CD4-positive, alpha-beta memory T cell (primary cell): ENCODE data around the gene UQCC3. TPM values are rescaled to one million over a fixed set of nuclear protein-coding genes. Genes with fewer than 3 reads are reported as not detected.

Experiments used
- CTCF ChIA-PET: fragments of 350-600 bp; sonication (Branson Sonifier 250); formaldehyde crosslinking; loops from one replicate; lab custom pipeline; 2021; ENCODE audit warnings: inconsistent platforms; ENCODE audit not compliant: partially characterized antibody; lab: Charles Lee
- POLR2A ChIA-PET: fragments of 350-600 bp; sonication (Branson Sonifier 250); formaldehyde crosslinking; loops from one replicate; lab custom pipeline; 2021; ENCODE audit not compliant: partially characterized antibody; lab: Charles Lee
- DNase-seq, 5 donors: peaks; one replicate each; pipeline versions ENCODE4 v3.0.0 to v3.0.0-alpha.2; 2020 to 2022; ENCODE audit warnings: mixed read lengths in 1 of 5
- H3K27ac ChIP-seq: one replicate; pipeline ENCODE4 v1.7.0; 2013; ENCODE audit warnings: low read depth, low read length
- H3K27me3 ChIP-seq: 2 replicates; pipeline ENCODE4 v1.7.0; 2013; ENCODE audit warnings: mild to moderate bottlenecking, low read length, moderate library complexity; ENCODE audit not compliant: insufficient read depth
- H3K36me3 ChIP-seq: 2 replicates; pipeline ENCODE4 v1.7.0; 2013; ENCODE audit warnings: mild to moderate bottlenecking, low read length, moderate library complexity; ENCODE audit not compliant: insufficient read depth
- H3K4me1 ChIP-seq: 2 replicates; pipeline ENCODE4 v1.7.0; 2013; ENCODE audit warnings: mild to moderate bottlenecking, low read length, moderate library complexity; ENCODE audit not compliant: insufficient read depth
- H3K4me3 ChIP-seq, 2 donors: one replicate each; pipeline ENCODE4 v1.7.0; 2013; ENCODE audit warnings: low read length in 2 of 2, mild to moderate bottlenecking in 1 of 2
- H3K9me3 ChIP-seq, 2 donors: one replicate each; pipeline ENCODE4 v1.7.0; 2013; ENCODE audit warnings: low read length in 2 of 2, control low read depth in 1 of 2; ENCODE audit not compliant: control insufficient read depth in 1 of 2
- H3K27ac Mint-ChIP-seq, 7 donors: one replicate each; pipeline ENCODE4 v1.8.0; 2020 to 2021; ENCODE audit warnings: mixed read lengths in 7 of 7, mild to moderate bottlenecking in 6 of 7, inconsistent platforms in 3 of 7, moderate library complexity in 3 of 7
- H3K27me3 Mint-ChIP-seq, 2 donors: one replicate each; pipeline ENCODE4 v1.8.0; 2020 to 2021; ENCODE audit warnings: mixed read lengths in 2 of 2
- H3K36me3 Mint-ChIP-seq, 2 donors: one replicate each; pipeline ENCODE4 v1.8.0; 2020 to 2021; ENCODE audit warnings: mixed read lengths in 2 of 2, inconsistent platforms in 1 of 2, mild to moderate bottlenecking in 1 of 2
- H3K4me1 Mint-ChIP-seq, 4 donors: one replicate each; pipeline ENCODE4 v1.8.0; 2020 to 2021; ENCODE audit warnings: mixed read lengths in 4 of 4, mild to moderate bottlenecking in 1 of 4
- H3K4me3 Mint-ChIP-seq, 8 donors: one replicate each; pipeline ENCODE4 v1.8.0; 2020 to 2021; ENCODE audit warnings: mixed read lengths in 8 of 8, mild to moderate bottlenecking in 7 of 8, moderate library complexity in 6 of 8, inconsistent platforms in 3 of 8
- H3K9me3 Mint-ChIP-seq, 8 donors: one replicate each; pipeline ENCODE4 v1.8.0; 2020 to 2021; ENCODE audit warnings: mixed read lengths in 8 of 8, mild to moderate bottlenecking in 5 of 8, inconsistent platforms in 3 of 8, moderate library complexity in 1 of 8
- intact Hi-C: fragments of 100-400 bp; cut with micrococcal nuclease; formaldehyde crosslinking; loops from one replicate; pipeline ENCODE4 v1.15.1; 2023
- polyA plus RNA-seq, 2 donors: library from polyadenylated mRNA; unstranded; fragments of 300-500 nt; fragmentation: Illumina TruSeq; gene quantifications; one replicate each; pipeline ENCODE4 v1.2.3, GENCODE V29; 2021
- total RNA-seq, 2 experiments: library from RNA; stranded (reverse); gene quantifications; one replicate each; pipeline ENCODE4 v1.2.3, GENCODE V29; 2021

The UQCC3 gene
- total and polyA plus RNA-seq, 4 experiments from 2014 or later = 7.2 to 12.1 (median 9.6) TPM

GRCh38 chr11:62709247-62710000 is 38.0 kb downstream of the UQCC3 start:
- Mint-ChIP-seq H3K9me3 (no peaks in the 10 kb centered on the region), H3K27me3 (no peaks in the 10 kb centered on the region), H3K36me3 (peaks cover 13 to 47% of the 10 kb centered on the region in 2 donors), H3K27ac (peak overlapping the region; percentile 93 to 99 (median 99)), H3K4me3 (peak overlapping the region; percentile 90 to 98 (median 94)), H3K4me1 (peaks cover 35 to 73% (median 54%) of the 10 kb centered on the region in 4 donors)
- Histone ChIP-seq H3K4me1 (peaks cover 72% of the 10 kb centered on the region), H3K4me3 (peak overlapping the region; percentile 77 to 80), H3K27ac (peak overlapping the region; percentile 97), H3K36me3 (peaks cover 19% of the 10 kb centered on the region), H3K27me3 (no peaks in the 10 kb centered on the region), H3K9me3 (no peaks in the 10 kb centered on the region)
- intact Hi-C loops = loop anchor here (1.0 to 2.0 kb wide), 11 partner anchors 18 to 147 kb away; partner anchors contain the start of genes C11orf98, CSKMT, GANAB and HNRNPUL2
- peak; percentile 97 to 99 (median 97) for DNase-seq
- POLR2A ChIA-PET = interaction anchor here (0.6 to 14.3 kb wide), 40 partner anchors 8 to 307 kb away, joined by 3 to 283 read pairs (median 6); partner anchors contain the start of genes B3GAT3, C11orf98, CSKMT and EEF1G
- CTCF ChIA-PET = interaction anchor here (0.6 to 3.0 kb wide), 11 partner anchors 11 to 285 kb away, joined by 3 to 11 read pairs (median 3); partner anchors contain the start of genes C11orf98, CSKMT, HNRNPUL2 and SLC3A2

- POLR2A ChIA-PET = interaction anchor here (0.6 to 14.3 kb wide), 31 partner anchors 12 to 307 kb away, joined by 3 to 283 read pairs (median 11); partner anchors contain the start of genes B3GAT3, C11orf98, CSKMT and EEF1G
- CTCF ChIA-PET = interaction anchor here (0.6 to 3.0 kb wide), 8 partner anchors 12 to 285 kb away, joined by 3 to 11 read pairs (median 3); partner anchors contain the start of genes SLC3A2, TAF6L, TMEM179B and TTC9C
- no peak for DNase-seq
- intact Hi-C loops = no loop called here
- peak overlapping the region; percentile 97 for H3K27ac ChIP-seq
- peak overlapping the region; percentile 90 to 98 (median 94) for H3K4me3 Mint-ChIP-seq
- peaks cover 75% of the 10 kb centered on the region for H3K4me1 ChIP-seq
- peaks cover 35 to 78% (median 54%) of the 10 kb centered on the region in 4 donors for H3K4me1 Mint-ChIP-seq
- no peaks in the 10 kb centered on the region for H3K9me3 ChIP-seq
- H3K27ac Mint-ChIP-seq = peak overlapping the region; percentile 93 to 99 (median 99)
- H3K36me3 ChIP-seq = peaks cover 23% of the 10 kb centered on the region
- H3K9me3 Mint-ChIP-seq = no peaks in the 10 kb centered on the region
- peak overlapping the region; percentile 77 to 80 for H3K4me3 ChIP-seq
- H3K27me3 ChIP-seq = no peaks in the 10 kb centered on the region
- no peaks in the 10 kb centered on the region for H3K27me3 Mint-ChIP-seq
- peaks cover 16 to 51% of the 10 kb centered on the region in 2 donors for H3K36me3 Mint-ChIP-seq
Observed at GRCh38 chr11:62710001-62710345, 38.5 kb downstream of the UQCC3 start.

DNA sequence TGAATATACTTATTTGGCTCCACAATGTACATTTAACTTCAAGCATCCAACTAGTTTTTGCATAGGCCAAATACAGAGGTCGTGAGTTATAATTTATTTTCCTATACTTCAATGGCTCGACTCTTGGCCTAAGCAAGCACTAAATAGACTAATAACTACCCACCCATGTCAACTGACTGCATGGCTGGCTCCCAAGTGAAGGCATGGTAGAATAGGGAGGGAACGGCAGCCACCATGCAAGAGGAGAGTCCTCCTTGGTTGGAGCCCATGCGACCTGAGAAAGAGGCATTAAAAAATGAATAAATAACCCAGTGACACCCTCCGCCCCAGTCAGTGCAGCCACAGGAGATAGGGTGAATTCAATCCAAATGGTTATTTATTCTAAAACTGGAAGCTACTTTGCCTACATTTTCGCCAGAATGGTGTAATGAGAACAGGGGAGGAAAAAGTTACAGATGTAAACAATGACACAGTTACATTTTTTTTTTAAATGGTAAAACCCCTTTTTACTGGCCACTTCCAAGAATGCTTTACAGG is 40.9 kb downstream of the UQCC3 start:
- Histone ChIP-seq H3K36me3 (peaks cover 46% of the 10 kb centered on the region), H3K9me3 (no peaks in the 10 kb centered on the region), H3K27me3 (no peaks in the 10 kb centered on the region), H3K4me3 (no peak overlapping the region), H3K27ac (peak overlapping the region; percentile 23), H3K4me1 (peaks cover 55% of the 10 kb centered on the region)
- CTCF ChIA-PET = interaction anchor here (1.0 to 1.5 kb wide), 2 partner anchors 15 to 48 kb away, joined by 3 read pairs; partner anchors contain the start of genes C11orf98 and HNRNPUL2
- intact Hi-C loops = no loop called here
- peak overlapping the region in 4 of 8 donors; percentile 13 to 71 (median 16) for H3K4me3 Mint-ChIP-seq
- H3K27ac Mint-ChIP-seq = peak overlapping the region; percentile 60 to 89 (median 78)
- no peaks in the 10 kb centered on the region for H3K9me3 Mint-ChIP-seq
- H3K27me3 Mint-ChIP-seq = no peaks in the 10 kb centered on the region
- POLR2A ChIA-PET = interaction anchor here (0.6 to 14.3 kb wide), 6 partner anchors 11 to 143 kb away, joined by 3 to 283 read pairs (median 4); partner anchors contain the start of genes HNRNPUL2, LBHD1, TAF6L and TTC9C
- H3K36me3 Mint-ChIP-seq = peaks cover 36 to 72% of the 10 kb centered on the region in 2 donors
- no peak for DNase-seq
- peaks cover 28 to 67% (median 50%) of the 10 kb centered on the region in 4 donors for H3K4me1 Mint-ChIP-seq

- H3K4me1 ChIP-seq = peaks cover 50% of the 10 kb centered on the region
- intact Hi-C loops = no loop called here
- no peak for DNase-seq
- Mint-ChIP-seq H3K9me3 (no peaks in the 10 kb centered on the region), H3K4me3 (peak overlapping the region in 2 of 8 donors; percentile 13 to 71), H3K36me3 (peaks cover 38 to 77% of the 10 kb centered on the region in 2 donors), H3K27me3 (no peaks in the 10 kb centered on the region), H3K27ac (peak overlapping the region; percentile 60 to 84 (median 73)), H3K4me1 (peaks cover 28 to 66% (median 49%) of the 10 kb centered on the region in 4 donors)
- peak overlapping the region; percentile 23 for H3K27ac ChIP-seq
- H3K36me3 ChIP-seq = peaks cover 51% of the 10 kb centered on the region
- POLR2A ChIA-PET = interaction anchor here (1.0 to 14.3 kb wide), 2 partner anchors 11 to 55 kb away, joined by 3 to 283 read pairs; partner anchors contain the start of genes HNRNPUL2 and TTC9C
- CTCF ChIA-PET = interaction anchor here (1.0 kb wide), 1 partner anchor 48 kb away, joined by 3 read pairs; the partner anchor contains the start of gene C11orf98
- no peaks in the 10 kb centered on the region for H3K27me3 ChIP-seq
- H3K9me3 ChIP-seq = no peaks in the 10 kb centered on the region
- H3K4me3 ChIP-seq = no peak overlapping the region
Observed at GRCh38 chr11:62712861-62713260, 41.4 kb downstream of the UQCC3 start.

DNA sequence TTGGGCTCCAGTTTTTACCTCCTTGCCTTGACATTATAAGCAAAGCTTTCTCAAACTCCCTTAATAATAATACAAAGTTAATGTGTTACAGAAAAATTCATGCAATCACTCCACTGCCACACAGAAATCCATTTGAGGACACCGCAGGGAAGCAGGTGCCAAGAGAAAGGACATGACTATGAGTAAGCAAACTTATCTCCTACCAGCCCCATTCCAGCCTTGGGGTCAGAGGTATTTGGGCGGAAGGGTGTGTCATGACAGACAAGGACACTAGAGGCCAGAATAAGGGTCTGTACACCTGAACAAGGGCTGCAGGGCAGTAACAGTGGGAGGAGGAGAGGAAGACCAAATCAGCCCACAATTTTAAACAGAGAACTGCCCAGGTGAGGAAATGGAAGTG is 41.9 kb downstream of the UQCC3 start:
- POLR2A ChIA-PET = interaction anchor here (1.0 to 14.3 kb wide), 3 partner anchors 10 to 128 kb away, joined by 3 to 283 read pairs (median 4); partner anchors contain the start of genes HNRNPUL2 and TTC9C
- no peak overlapping the region for H3K4me3 ChIP-seq
- Mint-ChIP-seq H3K9me3 (no peaks in the 10 kb centered on the region), H3K27me3 (no peaks in the 10 kb centered on the region), H3K4me3 (peak overlapping the region in 2 of 8 donors; percentile 22 to 35), H3K27ac (peak overlapping the region; percentile 57 to 85 (median 69)), H3K36me3 (peaks cover 43 to 82% of the 10 kb centered on the region in 2 donors), H3K4me1 (peaks cover 32 to 66% (median 50%) of the 10 kb centered on the region in 4 donors)
- H3K9me3 ChIP-seq = no peaks in the 10 kb centered on the region
- peak overlapping the region; percentile 23 for H3K27ac ChIP-seq
- CTCF ChIA-PET = interaction anchor here (1.0 kb wide), 1 partner anchor 49 kb away, joined by 3 read pairs; the partner anchor contains the start of gene C11orf98
- no peaks in the 10 kb centered on the region for H3K27me3 ChIP-seq
- H3K4me1 ChIP-seq = peaks cover 45% of the 10 kb centered on the region
- no peak for DNase-seq
- intact Hi-C loops = no loop called here
- peaks cover 56% of the 10 kb centered on the region for H3K36me3 ChIP-seq

DNA sequence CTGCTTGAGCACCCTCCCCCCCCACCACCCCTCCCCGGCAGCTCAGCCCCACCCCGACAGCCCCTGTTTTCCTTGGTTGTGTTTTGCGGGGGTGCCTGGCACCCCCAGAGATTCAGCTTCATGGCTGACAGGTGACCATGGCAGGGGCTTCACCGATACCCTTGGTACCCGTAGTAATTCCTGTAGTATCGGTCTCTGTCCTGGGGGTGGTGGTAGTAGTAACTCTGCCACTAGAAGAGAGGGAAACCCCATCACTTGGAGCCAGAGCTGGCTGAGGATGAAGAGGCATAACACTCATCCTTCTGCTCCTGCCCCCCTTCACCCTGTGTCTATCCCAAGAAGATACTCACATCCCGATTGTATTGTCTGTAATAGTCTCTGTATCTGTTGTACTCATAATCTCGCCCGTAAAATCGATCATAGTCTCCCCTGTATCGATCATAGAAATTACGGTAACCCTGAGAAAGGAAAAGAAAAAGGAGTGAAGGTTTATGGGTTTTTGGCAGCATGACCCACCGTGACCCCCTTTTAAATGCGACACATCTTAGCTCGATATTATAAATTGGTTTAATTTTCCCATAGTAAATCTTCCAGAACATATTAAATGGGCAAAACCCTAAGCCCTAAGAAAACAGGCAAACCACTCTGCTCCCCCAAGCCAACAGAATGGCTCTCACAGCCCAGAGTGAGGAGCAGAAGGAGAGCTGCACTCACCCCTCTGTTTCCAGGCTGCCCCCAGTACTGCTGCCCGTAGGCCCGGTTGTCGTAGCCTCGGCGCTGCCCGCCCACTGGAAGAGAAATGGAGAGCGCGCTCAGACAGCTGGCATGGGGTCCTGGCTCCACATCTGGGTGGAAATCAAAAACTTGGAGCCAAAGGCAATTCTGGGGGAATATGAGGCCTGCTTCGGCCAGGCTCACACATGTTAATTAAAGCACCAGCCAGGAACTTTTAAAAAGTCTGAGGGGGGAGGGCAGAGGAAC is 44.0 kb downstream of the UQCC3 start:
- H3K4me3 Mint-ChIP-seq = peak overlapping the region in 1 of 8 donors; percentile 45

More for the DNA sequence above, 44.0 kb downstream of the UQCC3 start:
- H3K4me3 ChIP-seq = no peak overlapping the region
- ChIA-PET CTCF (interaction anchor here (0.6 to 1.0 kb wide), 2 partner anchors 71 to 146 kb away, joined by 4 read pairs; no protein-coding TSS in a partner anchor), POLR2A (interaction anchor here (0.7 to 15.3 kb wide), 9 partner anchors 4 to 140 kb away, joined by 3 to 283 read pairs (median 4); partner anchors contain the start of genes BSCL2, C11orf98, CSKMT and GNG3)
- H3K27me3 Mint-ChIP-seq = no peaks in the 10 kb centered on the region
- no peaks in the 10 kb centered on the region for H3K27me3 ChIP-seq
- no peak for DNase-seq
- H3K27ac Mint-ChIP-seq = peak overlapping the region in 6 of 7 donors; percentile 19 to 70 (median 58)
- H3K9me3 Mint-ChIP-seq = no peaks in the 10 kb centered on the region
- peaks cover 76% of the 10 kb centered on the region for H3K36me3 ChIP-seq
- no peaks in the 10 kb centered on the region for H3K9me3 ChIP-seq
- H3K4me1 ChIP-seq = peaks cover 29% of the 10 kb centered on the region
- intact Hi-C loops = no loop called here
- H3K36me3 Mint-ChIP-seq = peaks cover 54 to 77% of the 10 kb centered on the region in 2 donors
- H3K27ac ChIP-seq = no peak overlapping the region
- peaks cover 28 to 56% (median 45%) of the 10 kb centered on the region in 4 donors for H3K4me1 Mint-ChIP-seq
